ENCODE data around the gene BCL2L11.

GRCh38 chr2:111166115-111166514 is 45.4 kb downstream of the BCL2L11 start:
- no peak for TF ChIP-seq CTCF (IDR thresholded peaks at IDR 0.05; ENCODE audit: insufficient read depth, low read depth, low read length)
- no peak for TF ChIP-seq EZH2 (IDR thresholded peaks at IDR 0.05; ENCODE audit: insufficient read depth, low read length)

All from astrocyte (in vitro differentiated cells and primary cell).